HepG2 (cell line): ENCODE data around the gene TBCE. TPM values are rescaled to one million over a fixed set of nuclear protein-coding genes. Genes with fewer than 3 reads are reported as not detected.

Source experiments
- AKAP8 ChIP-seq: sonication (generic); formaldehyde crosslinking; IDR thresholded peaks from 2 replicates; pipeline ENCODE4 v1.5.1; 2020; ENCODE audit warnings: mild to moderate bottlenecking, missing genetic modification reagents
- CHD4 ChIP-seq: fragments of 200-600 bp; sonication (generic); IDR thresholded peaks from 2 replicates; pipeline ENCODE4 v1.7.0; 2017; ENCODE audit warnings: mild to moderate bottlenecking, low read length, borderline replicate concordance
- GFI1 ChIP-seq: sonication (generic); formaldehyde crosslinking; IDR thresholded peaks from 2 replicates; pipeline ENCODE4 v1.5.0; 2020; ENCODE audit warnings: missing genetic modification reagents, mild to moderate bottlenecking, borderline replicate concordance
- HDAC2 ChIP-seq: sonication (generic); formaldehyde crosslinking; IDR thresholded peaks from 2 replicates; pipeline ENCODE4 v1.4.0; 2020; ENCODE audit warnings: missing genetic modification reagents
- HOXD1 ChIP-seq: sonication (generic); formaldehyde crosslinking; IDR thresholded peaks from 2 replicates; pipeline ENCODE4 v1.5.0; 2020; ENCODE audit warnings: missing genetic modification reagents
- MED13 ChIP-seq: sonication (generic); formaldehyde crosslinking; IDR thresholded peaks from 2 replicates; pipeline ENCODE4 v1.5.0; 2020; ENCODE audit warnings: missing genetic modification reagents
- NAIF1 ChIP-seq: sonication (generic); formaldehyde crosslinking; IDR thresholded peaks from 2 replicates; pipeline ENCODE4 v1.5.0; 2020; ENCODE audit warnings: mild to moderate bottlenecking, missing genetic modification reagents, borderline replicate concordance
- RCOR2 ChIP-seq: IDR thresholded peaks from 2 replicates; pipeline ENCODE4 v1.6.1; 2016; ENCODE audit warnings: missing biosample characterization, missing genetic modification reagents
- SRSF9 ChIP-seq: fragments of 200-400 bp; formaldehyde crosslinking; IDR thresholded peaks from 2 replicates; pipeline ENCODE4 v1.6.1; 2018; ENCODE audit warnings: borderline replicate concordance, mild to moderate bottlenecking, low read depth, low read length; ENCODE audit not compliant: insufficient read depth, poor library complexity, severe bottlenecking
- ZNF12 ChIP-seq: sonication (generic); formaldehyde crosslinking; IDR thresholded peaks from 2 replicates; pipeline ENCODE4 v1.5.0; 2020; ENCODE audit warnings: missing genetic modification reagents
- ZNF557 ChIP-seq: sonication (generic); formaldehyde crosslinking; IDR thresholded peaks from 2 replicates; pipeline ENCODE4 v1.4.0; 2020; ENCODE audit warnings: missing genetic modification reagents
- ZSCAN22 ChIP-seq: sonication (generic); formaldehyde crosslinking; IDR thresholded peaks from 2 replicates; pipeline ENCODE4 v1.4.0; 2020; ENCODE audit warnings: mild to moderate bottlenecking, missing genetic modification reagents
- polyA plus RNA-seq, 8 experiments: library from polyadenylated mRNA; depleted of rRNA in 3 of 8; stranded (reverse) in 7 of 8; unstranded in 1 of 8; fragments of >200 nt; fragmentation: Illumina TruSeq in 4 of 8; extraction: Trizol in 4 of 8; gene quantifications; 2 replicates each; pipeline versions ENCODE4 v1.2.1 to v1.2.3, GENCODE V29; 2011 to 2016; ENCODE audit warnings: low read depth in 4 of 8, missing spikeins in 1 of 8, mixed read lengths in 1 of 8; ENCODE audit not compliant: insufficient read depth in 1 of 8
- total RNA-seq, 5 experiments: library from RNA; depleted of rRNA; stranded (reverse); fragments of >200 nt; fragmentation: Illumina TruSeq; extraction: Trizol; gene quantifications; 2 replicates each; pipeline ENCODE4 v1.2.3, GENCODE V29; 2016; ENCODE audit warnings: low read depth in 1 of 5
- TF ChIP-seq, protein P1 (sequence below): IDR thresholded peaks from 2 replicates; pipeline ENCODE4 v1.6.1; 2018; ENCODE audit warnings: missing genetic modification reagents
- TF ChIP-seq, protein P2 (sequence below): sonication (generic); formaldehyde crosslinking; IDR thresholded peaks from 2 replicates; pipeline ENCODE4 v1.4.0; 2020; ENCODE audit warnings: missing genetic modification reagents; ENCODE audit errors: not compliant biosample characterization
- TF ChIP-seq, protein P3 (sequence below), 2 experiments: sonication (generic) in 1 of 2; formaldehyde crosslinking in 1 of 2; IDR thresholded peaks; 2 replicates each; pipeline versions ENCODE4 v1.6.1 to v1.9.0; 2014 to 2022; ENCODE audit warnings: antibody characterized with exemption in 1 of 2, borderline replicate concordance in 1 of 2, inconsistent platforms in 1 of 2, low read depth in 1 of 2, missing genetic modification reagents in 1 of 2
- TF ChIP-seq, protein P4 (sequence below): sonication (generic); formaldehyde crosslinking; IDR thresholded peaks from 2 replicates; pipeline ENCODE4 v1.5.1; 2020; ENCODE audit warnings: mild to moderate bottlenecking, missing genetic modification reagents, borderline replicate concordance
- TF ChIP-seq, protein P5 (sequence below): sonication (generic); formaldehyde crosslinking; IDR thresholded peaks from 2 replicates; pipeline ENCODE4 v1.8.1; 2023; ENCODE audit warnings: missing genetic modification reagents, inconsistent platforms, borderline replicate concordance

TBCE gene
- total and polyA plus RNA-seq, 2 of the 13 experiments (the other 11 are each of a cell fraction or from before 2014, with no cell fraction given), result 25.6 to 31.1 TPM

DNA sequence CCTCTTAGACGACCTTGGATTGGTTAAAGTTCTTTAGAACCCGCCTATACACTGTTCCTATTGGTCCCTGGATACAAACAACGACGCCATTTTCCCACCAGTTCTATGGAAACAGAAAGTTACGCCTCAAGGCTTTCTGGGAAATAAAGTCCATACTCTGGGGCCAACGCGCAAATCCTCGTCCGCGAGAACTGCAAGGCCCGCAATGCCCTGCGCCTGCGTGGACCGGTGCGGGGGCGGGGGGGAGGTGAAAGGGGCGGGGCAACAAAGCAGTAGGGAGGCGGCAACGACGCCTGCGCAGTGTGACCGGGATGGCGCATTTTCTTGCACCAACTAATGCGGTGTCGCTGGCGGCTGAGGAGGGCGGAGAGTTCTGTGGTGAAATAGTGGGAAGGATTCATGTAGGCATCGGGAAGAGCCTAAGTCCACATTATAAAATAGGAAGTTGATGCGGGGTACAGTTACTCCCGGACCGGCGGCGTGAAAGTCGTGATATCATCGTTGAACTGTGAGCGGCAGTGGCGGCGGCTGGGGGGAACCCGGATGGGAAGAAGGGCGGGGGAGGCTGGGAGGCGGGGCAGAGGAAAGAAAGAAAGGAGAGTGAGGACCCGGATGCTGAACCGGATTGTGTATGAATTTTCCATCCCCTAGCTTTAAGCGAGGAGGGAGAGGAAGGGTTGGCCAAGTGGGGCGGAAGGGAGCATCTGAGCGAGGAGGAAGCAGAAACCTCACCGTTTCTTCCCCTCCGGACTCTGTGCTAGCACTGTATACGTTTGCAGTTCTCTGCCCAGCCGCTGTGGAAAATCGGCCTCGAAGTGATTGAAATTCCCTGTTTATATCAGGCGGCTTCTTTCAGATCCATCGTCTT lies 38.7 kb upstream of the TBCE start, which contains the start of gene GGPS1 (continued):
- TF ChIP-seq, protein P1, sequence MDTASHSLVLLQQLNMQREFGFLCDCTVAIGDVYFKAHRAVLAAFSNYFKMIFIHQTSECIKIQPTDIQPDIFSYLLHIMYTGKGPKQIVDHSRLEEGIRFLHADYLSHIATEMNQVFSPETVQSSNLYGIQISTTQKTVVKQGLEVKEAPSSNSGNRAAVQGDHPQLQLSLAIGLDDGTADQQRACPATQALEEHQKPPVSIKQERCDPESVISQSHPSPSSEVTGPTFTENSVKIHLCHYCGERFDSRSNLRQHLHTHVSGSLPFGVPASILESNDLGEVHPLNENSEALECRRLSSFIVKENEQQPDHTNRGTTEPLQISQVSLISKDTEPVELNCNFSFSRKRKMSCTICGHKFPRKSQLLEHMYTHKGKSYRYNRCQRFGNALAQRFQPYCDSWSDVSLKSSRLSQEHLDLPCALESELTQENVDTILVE (CRISPR knock-in tag), result no peak; the same call in 1 of the 2 replicates
- TF ChIP-seq, protein P2, sequence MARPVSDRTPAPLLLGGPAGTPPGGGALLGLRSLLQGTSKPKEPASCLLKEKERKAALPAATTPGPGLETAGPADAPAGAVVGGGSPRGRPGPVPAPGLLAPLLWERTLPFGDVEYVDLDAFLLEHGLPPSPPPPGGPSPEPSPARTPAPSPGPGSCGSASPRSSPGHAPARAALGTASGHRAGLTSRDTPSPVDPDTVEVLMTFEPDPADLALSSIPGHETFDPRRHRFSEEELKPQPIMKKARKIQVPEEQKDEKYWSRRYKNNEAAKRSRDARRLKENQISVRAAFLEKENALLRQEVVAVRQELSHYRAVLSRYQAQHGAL (CRISPR knock-in tag), result no peak
- TF ChIP-seq HOXD1 (CRISPR knock-in tag), result 0 out of 2 replicates have a peak, but pooled peaks have one; percentile 19
- TF ChIP-seq SRSF9, result no peak
- peak; percentile 12; the same call in 1 of the 2 replicates for TF ChIP-seq MED13 (CRISPR knock-in tag)
- TF ChIP-seq, protein P3, sequence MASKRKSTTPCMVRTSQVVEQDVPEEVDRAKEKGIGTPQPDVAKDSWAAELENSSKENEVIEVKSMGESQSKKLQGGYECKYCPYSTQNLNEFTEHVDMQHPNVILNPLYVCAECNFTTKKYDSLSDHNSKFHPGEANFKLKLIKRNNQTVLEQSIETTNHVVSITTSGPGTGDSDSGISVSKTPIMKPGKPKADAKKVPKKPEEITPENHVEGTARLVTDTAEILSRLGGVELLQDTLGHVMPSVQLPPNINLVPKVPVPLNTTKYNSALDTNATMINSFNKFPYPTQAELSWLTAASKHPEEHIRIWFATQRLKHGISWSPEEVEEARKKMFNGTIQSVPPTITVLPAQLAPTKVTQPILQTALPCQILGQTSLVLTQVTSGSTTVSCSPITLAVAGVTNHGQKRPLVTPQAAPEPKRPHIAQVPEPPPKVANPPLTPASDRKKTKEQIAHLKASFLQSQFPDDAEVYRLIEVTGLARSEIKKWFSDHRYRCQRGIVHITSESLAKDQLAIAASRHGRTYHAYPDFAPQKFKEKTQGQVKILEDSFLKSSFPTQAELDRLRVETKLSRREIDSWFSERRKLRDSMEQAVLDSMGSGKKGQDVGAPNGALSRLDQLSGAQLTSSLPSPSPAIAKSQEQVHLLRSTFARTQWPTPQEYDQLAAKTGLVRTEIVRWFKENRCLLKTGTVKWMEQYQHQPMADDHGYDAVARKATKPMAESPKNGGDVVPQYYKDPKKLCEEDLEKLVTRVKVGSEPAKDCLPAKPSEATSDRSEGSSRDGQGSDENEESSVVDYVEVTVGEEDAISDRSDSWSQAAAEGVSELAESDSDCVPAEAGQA (IDR thresholded peaks at IDR 0.05; ENCODE audit: low read depth), result no peak; the same call in 1 of the 2 replicates
- TF ChIP-seq, protein P3 (CRISPR knock-in tag; IDR thresholded peaks at IDR 0.05; ENCODE audit: borderline replicate concordance), result no peak
- no peak for TF ChIP-seq RCOR2 (CRISPR knock-in tag)
- TF ChIP-seq NAIF1, result 0 out of 2 replicates have a peak, but pooled peaks have one; percentile 22
- 0 out of 2 replicates have a peak, but pooled peaks have one; percentile 50 for TF ChIP-seq GFI1 (CRISPR knock-in tag)
- no peak for TF ChIP-seq ZSCAN22
- TF ChIP-seq CHD4, result no peak
- TF ChIP-seq, protein P4, sequence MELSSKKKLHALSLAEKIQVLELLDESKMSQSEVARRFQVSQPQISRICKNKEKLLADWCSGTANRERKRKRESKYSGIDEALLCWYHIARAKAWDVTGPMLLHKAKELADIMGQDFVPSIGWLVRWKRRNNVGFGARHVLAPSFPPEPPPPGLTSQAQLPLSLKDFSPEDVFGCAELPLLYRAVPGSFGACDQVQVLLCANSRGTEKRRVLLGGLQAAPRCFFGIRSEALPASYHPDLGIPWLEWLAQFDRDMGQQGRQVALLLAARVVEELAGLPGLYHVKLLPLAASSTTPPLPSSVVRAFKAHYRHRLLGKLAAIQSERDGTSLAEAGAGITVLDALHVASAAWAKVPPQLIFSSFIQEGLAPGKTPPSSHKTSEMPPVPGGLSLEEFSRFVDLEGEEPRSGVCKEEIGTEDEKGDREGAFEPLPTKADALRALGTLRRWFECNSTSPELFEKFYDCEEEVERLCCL (CRISPR knock-in tag), result no peak; the same call in 1 of the 2 replicates
- TF ChIP-seq AKAP8 (CRISPR knock-in tag), result no peak
- TF ChIP-seq, protein P5, sequence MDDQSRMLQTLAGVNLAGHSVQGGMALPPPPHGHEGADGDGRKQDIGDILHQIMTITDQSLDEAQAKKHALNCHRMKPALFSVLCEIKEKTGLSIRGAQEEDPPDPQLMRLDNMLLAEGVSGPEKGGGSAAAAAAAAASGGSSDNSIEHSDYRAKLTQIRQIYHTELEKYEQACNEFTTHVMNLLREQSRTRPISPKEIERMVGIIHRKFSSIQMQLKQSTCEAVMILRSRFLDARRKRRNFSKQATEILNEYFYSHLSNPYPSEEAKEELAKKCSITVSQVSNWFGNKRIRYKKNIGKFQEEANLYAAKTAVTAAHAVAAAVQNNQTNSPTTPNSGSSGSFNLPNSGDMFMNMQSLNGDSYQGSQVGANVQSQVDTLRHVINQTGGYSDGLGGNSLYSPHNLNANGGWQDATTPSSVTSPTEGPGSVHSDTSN, result no peak
- no peak for TF ChIP-seq ZNF12
- peak; percentile 37; the same call in 1 of the 2 replicates for TF ChIP-seq HDAC2 (CRISPR knock-in tag)
- TF ChIP-seq ZNF557, result no peak
